Measurements from ENCODE around the gene NFIA. TPM values are rescaled to one million over a fixed set of nuclear protein-coding genes. Genes with fewer than 3 reads are reported as not detected.

The NFIA gene
- total RNA-seq, 1 donor from 2014 or later: 12.4 TPM

DNA sequence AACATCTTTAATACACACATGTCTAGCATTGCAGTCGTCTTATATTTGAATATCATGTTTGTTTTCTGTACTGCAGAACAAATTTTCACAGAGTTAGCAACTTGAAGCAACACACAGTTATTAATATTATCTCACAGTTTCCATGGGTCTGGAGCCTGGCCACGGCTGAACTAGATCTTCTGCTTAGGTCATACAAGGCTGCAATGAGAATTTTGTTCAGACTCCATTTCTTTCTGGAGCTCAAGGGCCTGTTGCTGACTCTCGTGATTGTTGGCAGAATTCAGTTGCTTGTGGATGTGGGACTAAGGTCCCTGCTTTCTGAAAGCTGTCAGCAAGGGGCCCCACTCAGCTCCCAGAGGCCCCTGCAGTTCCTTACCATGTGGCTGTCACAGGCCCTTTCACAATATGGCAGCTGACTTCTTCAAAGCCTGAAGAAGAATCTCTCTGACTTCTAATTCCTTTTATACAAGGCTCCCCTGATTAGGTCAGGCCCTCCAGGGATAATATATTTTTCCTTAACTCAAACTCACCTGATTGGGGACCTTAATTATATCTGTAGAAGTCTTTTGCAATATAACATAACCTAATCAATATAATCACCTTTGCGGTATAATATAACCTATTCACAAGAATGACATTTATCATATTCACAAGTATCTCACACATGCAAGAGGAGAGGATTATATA is 296.3 kb downstream of the NFIA start:
- no peak for DNase-seq

- DNase-seq: no peak
Measured at GRCh38 chr1:61379693-61380092, 297.3 kb downstream of the NFIA start.

- DNase-seq: no peak
Measured at GRCh38 chr1:61380561-61380960, 298.2 kb downstream of the NFIA start.

- DNase-seq: no peak
Measured at GRCh38 chr1:61386323-61386722, 304.0 kb downstream of the NFIA start.

GRCh38 chr1:61386770-61387169 is 304.4 kb downstream of the NFIA start:
- DNase-seq: no peak

GRCh38 chr1:61387829-61388228 is 305.5 kb downstream of the NFIA start:
- DNase-seq: no peak

GRCh38 chr1:61388566-61388965 is 306.2 kb downstream of the NFIA start:
- peak; percentile 78 for DNase-seq

DNA sequence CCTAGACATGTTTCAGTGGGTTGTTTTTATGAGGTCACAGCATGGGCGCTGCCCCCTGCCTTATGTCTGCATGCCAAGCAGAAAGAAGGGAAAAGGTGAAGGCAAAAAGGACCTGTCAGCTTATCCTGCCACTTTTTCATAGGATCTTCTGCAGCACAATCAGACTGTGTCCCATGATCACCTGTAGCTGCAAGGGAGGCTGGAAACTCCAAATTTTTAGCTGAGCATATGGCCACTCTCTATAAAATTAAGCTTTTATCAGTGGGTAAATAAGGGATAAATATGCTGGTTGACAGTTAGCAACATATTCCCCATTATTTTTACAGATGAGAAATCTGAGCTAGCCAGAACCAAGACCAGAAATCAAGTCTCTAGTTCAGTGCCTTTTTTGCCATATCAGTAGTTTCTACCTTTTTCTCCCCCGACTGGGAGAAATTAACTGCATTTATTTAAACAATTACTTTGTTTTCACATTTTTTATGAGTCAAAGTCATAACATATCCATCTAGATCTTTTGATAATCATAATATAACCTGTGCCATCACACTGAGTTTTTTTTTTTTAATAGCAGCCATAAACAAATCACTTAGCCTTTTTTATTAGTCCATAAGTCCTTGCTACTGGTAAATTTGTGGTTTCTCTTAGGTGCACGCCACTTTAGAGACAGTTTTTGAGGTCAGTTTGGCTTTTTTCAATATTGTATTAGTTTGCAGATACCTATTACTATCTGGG is 307.0 kb downstream of the NFIA start:
- no peak for DNase-seq

GRCh38 chr1:61389926-61390845 is 307.8 kb downstream of the NFIA start:
- DNase-seq: peak; percentile 52

DNA sequence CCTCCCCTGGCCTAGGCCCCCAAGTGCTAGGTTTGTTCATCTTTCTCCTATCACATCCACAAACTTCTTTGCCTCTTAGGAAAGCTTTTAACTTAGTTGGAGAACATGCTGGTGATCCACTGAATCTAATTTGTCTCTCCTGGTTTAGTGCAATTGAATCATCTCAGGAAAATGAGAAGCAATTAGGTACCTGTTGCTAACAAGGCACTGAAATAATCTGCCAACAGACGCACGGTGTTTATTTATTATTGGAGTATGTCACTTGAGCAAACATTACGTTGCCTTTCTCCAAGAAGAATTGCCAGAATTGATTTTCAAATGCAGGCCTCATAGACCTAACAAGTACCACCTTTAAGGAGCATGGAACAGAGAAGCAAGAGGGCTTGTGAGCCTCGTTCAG is 309.4 kb downstream of the NFIA start:
- no peak for DNase-seq

DNA sequence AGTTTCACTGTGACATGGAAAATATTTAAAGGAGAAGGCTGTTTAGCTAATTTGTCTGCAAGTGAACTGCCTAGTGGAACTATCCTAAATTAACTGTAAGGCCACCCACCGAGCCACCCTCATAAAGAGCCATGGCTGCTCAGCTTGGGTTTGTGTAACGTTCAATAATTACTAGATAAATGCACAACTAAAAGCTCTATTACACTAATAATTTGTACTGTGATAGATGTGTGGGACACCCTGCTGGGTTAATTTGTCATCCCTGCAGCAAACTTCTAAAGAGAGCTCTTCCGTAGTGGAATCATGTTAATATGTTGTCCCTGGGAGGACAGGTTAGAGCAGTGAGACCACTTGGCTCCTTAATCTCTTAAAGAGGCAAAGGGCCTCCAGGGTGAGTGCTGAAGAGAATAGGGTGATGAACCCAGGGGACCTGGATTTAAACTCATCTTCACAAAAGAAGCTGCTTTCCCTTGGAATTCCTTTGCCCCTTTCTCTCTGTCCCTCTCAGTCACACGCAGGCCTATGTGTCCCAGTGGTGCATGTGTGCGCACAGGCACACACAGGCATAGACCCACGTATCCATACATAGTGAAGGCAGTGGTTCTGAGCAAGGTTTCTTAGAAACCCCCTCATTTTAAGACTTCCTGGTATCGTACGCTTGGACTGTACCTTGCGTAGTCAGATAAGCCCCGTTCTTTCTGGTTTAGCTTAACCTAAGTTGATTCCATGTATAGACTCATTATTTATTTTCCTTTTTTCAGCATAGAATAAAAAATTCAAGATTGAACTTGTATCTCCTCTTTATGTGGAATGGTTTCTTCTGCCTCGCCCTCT is 310.3 kb downstream of the NFIA start:
- DNase-seq: no peak

DNA sequence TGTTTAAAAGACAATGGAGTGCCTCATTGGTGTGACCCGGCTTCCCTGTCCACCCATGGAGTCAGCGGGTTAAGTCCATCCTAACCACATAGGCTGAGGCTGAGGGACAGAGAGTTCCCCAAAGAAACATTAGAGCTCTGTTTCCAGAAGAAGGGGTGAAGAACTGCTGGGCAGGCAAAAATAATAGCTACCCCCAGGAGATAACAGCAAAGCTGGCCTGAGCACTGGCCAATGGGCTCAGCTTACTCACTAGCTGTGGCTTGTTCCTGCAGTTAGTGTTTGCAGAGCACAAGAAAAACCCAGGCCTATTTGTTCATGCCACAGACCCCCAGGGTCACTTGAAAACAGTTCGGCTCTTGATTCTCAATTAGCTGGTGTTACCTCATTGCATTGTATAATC is 311.2 kb downstream of the NFIA start:
- DNase-seq: no peak

DNA sequence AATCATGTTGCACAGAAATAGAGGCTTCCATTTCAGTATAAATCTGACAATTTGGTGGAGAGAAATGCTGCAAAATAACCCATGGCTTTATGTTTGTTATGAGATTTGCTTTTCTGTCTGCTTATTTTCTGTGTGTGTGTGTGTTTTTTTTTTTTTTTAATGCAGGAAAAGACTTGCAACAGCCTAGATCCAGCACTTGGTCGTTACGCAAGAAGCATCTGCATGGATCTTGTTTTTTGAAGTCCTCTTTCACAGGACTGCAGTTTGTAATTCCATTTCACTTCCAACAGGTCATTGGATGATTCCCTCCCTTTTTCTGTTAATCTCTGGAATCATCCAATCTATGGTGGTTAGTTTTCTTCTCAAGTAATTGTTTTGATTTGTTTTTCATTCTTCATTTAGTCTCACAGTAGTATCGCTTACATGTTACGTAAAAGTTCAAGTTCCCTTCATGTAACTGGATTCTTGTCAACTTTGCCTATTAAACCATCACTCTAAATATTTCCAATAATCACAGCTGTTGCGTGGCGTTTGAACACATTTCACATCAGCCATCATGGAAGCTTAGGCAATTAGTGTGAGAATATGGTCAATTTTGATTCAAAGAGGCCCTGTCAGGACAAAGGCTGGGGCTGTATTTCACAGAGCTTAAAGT is 312.9 kb downstream of the NFIA start:
- no peak for DNase-seq

GRCh38 chr1:61397495-61397894 is 315.1 kb downstream of the NFIA start:
- no peak for DNase-seq

- DNase-seq: no peak
Measured at GRCh38 chr1:61397935-61398334, 315.6 kb downstream of the NFIA start.

- no peak for DNase-seq
Measured at GRCh38 chr1:61399199-61399598, 316.8 kb downstream of the NFIA start.

DNA sequence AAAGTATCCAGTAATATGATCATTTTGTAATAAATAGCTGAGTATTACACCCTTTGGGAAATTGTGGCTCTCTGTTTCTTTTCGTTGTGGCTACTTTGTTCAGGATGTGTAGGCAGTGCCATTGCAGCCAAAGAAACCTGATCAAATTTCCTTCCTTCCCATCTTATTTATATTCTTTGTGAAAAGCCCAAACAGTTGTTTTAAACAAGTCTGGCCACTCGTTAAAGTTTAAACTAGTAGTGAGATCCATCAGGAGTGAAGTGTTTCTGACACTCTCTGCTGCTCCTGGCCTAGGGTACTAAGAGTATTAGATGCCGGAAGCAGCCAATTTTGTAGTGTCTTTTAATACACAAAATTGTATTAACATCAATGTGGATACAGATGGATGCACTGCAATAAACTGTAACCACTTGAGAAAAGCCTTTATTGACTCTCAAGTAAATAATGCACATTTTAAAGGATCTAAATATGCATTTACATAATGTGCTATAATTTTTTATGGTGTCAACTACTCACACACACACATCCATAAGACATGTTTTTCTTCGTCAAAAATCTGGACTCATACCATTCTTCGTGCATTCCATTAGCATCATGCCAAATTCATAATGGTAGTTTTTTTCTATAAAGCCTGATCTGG is 317.9 kb downstream of the NFIA start:
- no peak for DNase-seq

DNA sequence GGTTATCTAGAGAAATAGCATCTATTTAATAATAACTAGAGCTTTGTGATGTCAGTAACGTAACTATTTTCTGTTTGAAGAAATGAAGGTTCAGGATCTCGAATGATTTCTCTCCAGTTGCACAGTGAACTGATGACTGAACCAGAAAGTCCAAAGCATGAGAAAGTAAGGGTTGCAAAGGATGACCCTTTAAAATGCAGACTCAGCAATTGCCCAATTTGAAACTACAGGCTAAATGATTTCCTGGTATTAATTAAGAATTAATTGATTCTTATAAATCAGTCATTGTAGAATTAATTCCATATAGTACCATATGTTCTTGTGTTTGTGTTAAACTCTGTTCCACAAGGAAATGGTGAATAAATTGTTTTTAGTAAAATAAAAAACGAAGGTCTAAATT is 318.6 kb downstream of the NFIA start:
- no peak for DNase-seq

DNA sequence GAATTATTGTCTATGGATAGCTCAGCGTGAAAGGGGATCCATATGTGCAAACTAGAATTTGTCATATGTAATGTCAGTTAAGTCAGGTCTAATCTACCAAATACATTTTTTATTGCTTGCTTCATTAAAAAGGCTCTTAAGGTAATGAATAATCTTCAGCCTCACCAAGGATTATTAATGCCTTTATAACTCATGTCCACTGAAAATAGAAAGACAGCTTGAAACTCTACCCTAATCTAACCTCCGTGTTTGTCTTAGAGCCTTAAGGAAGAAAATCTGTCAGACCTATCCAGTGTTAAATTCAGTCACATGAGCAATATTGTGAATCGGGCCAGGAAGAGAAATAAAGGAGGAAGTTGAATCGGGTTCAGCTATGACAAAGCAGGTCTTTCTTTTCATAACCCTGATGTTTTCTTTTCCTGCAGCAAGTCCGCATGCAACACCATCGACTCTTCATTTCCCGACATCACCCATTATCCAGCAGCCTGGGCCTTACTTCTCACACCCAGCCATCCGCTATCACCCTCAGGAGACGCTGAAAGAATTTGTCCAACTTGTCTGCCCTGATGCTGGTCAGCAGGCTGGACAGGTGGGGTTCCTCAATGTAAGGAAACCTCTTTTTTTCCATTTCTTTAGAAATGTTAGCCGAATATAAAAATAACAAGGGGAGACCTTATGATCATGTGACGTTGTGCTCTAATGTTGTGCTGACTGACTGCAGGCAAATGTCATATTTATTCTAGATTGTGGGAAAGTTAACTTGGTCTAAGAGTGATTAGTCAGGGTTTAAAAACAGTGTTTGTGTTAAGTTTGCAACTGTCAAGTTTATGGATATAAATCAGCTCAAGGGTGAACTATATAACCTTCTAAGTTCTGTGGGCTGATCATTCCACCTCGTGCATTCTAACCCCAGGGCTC is 321.6 kb downstream of the NFIA start:
- DNase-seq: peak; percentile 75
